ENCODE measurements around the gene NNT. TPM values are rescaled to one million over a fixed set of nuclear protein-coding genes. Genes with fewer than 3 reads are reported as not detected.
A peak's percentile ranks its signal among the peaks of the same experiment; 100 is the strongest.
"Not testable (repeated sequence)": the region's sequence is repeated elsewhere in the genome, so short reads cannot be mapped to it uniquely, and the experiment has no call there.

NNT gene
- total and polyA plus RNA-seq, 4 donors: 73.0 to 137 (median 88.6) TPM

- Histone ChIP-seq H3K27me3 (ENCODE audit: control insufficient read depth, insufficient read depth, low read length) (no peaks in the 10 kb centered on the region), H3K4me1 (ENCODE audit: control insufficient read depth, insufficient read depth, low read length) (no peaks in the 10 kb centered on the region), H3K4me3 (ENCODE audit: low read depth, low read length) (no peak overlapping the region), H3K9me3 (ENCODE audit: control insufficient read depth, insufficient read depth, low read length) (no peaks in the 10 kb centered on the region), H3K36me3 (ENCODE audit: control insufficient read depth, insufficient read depth, low read length) (no peaks in the 10 kb centered on the region), H3K27ac (ENCODE audit: low read depth, low read length) (no peak overlapping the region)
- no peak for DNase-seq (ENCODE audit: low read depth in 4 of 6, low spot score in 6 of 6)
- no CpG with 5 or more reads among the region's 5 CpGs for WGBS (ENCODE audit: insufficient coverage)
These were observed 38.6 kb upstream of the NNT start for GRCh38 chr5:43564289-43564850.

DNA sequence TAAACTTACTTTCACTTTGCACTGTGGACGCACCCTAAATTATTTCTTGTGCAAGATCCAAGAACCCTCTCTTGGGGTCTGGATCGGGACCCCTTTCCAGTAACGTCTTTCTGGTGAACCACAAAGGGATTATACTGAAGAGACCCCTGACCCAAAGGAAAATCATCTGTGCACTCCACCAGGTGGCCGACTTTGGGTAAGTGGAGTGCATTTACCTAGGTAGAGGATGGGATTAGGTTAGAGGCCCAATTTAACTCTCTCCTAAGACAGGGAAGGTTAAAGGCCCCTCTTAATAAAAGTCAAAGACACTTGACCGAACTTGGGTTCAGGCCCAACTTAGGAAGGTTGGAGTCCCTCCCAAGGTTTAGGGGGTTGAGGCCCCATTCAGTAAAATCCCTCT, 37.9 kb upstream of the NNT start:
- H3K27me3 ChIP-seq (ENCODE audit: control insufficient read depth, insufficient read depth, low read length): no peaks in the 10 kb centered on the region
- H3K4me3 ChIP-seq (ENCODE audit: low read depth, low read length): no peak overlapping the region
- no peaks in the 10 kb centered on the region for H3K9me3 ChIP-seq (ENCODE audit: control insufficient read depth, insufficient read depth, low read length)
- no peaks in the 10 kb centered on the region for H3K4me1 ChIP-seq (ENCODE audit: control insufficient read depth, insufficient read depth, low read length)
- no CpG with 5 or more reads among the region's 5 CpGs for WGBS (ENCODE audit: insufficient coverage)
- no peaks in the 10 kb centered on the region for H3K36me3 ChIP-seq (ENCODE audit: control insufficient read depth, insufficient read depth, low read length)
- H3K27ac ChIP-seq (ENCODE audit: low read depth, low read length): no peak overlapping the region
- no peak for DNase-seq (ENCODE audit: low read depth in 4 of 6, low spot score in 6 of 6)

GRCh38 chr5:43567967-43568366, 35.0 kb upstream of the NNT start:
- Histone ChIP-seq H3K27ac (ENCODE audit: low read depth, low read length) (no peak overlapping the region), H3K9me3 (ENCODE audit: control insufficient read depth, insufficient read depth, low read length) (no peaks in the 10 kb centered on the region), H3K36me3 (ENCODE audit: control insufficient read depth, insufficient read depth, low read length) (no peaks in the 10 kb centered on the region), H3K4me3 (ENCODE audit: low read depth, low read length) (no peak overlapping the region), H3K27me3 (ENCODE audit: control insufficient read depth, insufficient read depth, low read length) (no peaks in the 10 kb centered on the region), H3K4me1 (ENCODE audit: control insufficient read depth, insufficient read depth, low read length) (no peaks in the 10 kb centered on the region)
- peak in 1 of 6 donors; percentile 62 for DNase-seq (ENCODE audit: low read depth in 4 of 6, low spot score in 6 of 6)
- 68% methylated on average over 3 of the region's 3 CpGs for WGBS (ENCODE audit: insufficient coverage)

DNA sequence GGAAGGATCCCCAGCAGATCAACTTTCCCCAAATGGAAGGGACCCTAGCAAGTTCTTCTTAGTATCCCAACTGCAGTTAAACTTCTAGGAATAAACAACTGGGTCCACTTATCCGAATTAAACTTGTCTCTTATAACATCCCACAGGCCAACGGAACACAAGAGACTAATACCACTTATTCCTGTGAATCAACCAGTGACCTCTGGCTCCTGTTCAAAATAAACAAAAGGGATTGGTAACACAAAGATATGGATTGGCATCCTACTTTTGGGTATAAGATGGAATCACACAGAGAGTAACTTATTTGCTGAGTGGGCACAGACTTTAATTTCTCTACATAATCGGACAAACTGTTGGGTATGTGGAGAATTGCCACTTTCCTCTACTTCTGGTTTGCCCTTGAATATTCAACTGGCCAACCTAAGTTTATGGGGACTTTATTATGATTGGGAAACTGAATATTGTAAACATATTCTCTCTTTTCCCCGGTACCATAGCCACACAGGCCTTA, 33.7 kb upstream of the NNT start:
- Histone ChIP-seq H3K4me1 (ENCODE audit: control insufficient read depth, insufficient read depth, low read length) (no peaks in the 10 kb centered on the region), H3K27ac (ENCODE audit: low read depth, low read length) (no peak overlapping the region), H3K27me3 (ENCODE audit: control insufficient read depth, insufficient read depth, low read length) (no peaks in the 10 kb centered on the region), H3K4me3 (ENCODE audit: low read depth, low read length) (no peak overlapping the region), H3K9me3 (ENCODE audit: control insufficient read depth, insufficient read depth, low read length) (no peaks in the 10 kb centered on the region), H3K36me3 (ENCODE audit: control insufficient read depth, insufficient read depth, low read length) (no peaks in the 10 kb centered on the region)
- no peak for DNase-seq (ENCODE audit: low read depth in 4 of 6, low spot score in 6 of 6)
- no CpG with 5 or more reads among the region's 4 CpGs for WGBS (ENCODE audit: insufficient coverage)

DNA sequence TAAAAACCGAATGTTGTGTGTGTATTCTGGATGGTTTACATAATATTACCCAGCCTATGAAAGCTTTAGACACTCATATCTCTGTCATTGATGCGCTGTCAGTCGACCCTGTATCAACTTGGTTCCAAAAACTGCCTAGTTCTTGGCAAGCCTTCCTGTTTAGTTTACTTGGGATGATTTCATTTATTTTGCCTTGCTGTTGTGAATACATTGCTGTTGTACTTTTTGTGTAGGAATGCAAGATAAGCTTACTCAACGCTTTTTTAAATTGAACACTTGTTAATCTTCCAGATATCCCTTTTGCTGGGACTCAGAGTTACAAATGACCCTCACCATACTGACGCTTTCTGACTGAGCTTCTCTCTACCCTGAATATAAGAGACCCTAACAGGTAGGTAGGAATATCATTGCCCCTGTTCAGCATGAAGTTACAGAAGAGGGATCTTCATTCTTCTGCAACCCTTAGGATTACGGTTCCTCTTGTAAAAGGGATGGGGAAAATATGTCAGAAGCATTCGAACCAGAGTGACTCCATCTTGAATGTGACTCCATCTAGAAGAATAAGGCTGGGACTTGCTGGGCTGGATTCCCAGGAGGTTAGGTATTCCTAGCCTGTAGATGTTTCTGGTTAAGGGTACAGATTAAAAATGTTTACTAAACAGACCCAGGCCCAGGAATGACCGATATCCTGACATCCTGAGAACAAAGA, 32.4 kb upstream of the NNT start:
- no peak overlapping the region for H3K27ac ChIP-seq (ENCODE audit: low read depth, low read length)
- H3K36me3 ChIP-seq (ENCODE audit: control insufficient read depth, insufficient read depth, low read length): peaks cover 2% of the 10 kb centered on the region
- DNase-seq (ENCODE audit: low read depth in 4 of 6, low spot score in 6 of 6): no peak
- no peaks in the 10 kb centered on the region for H3K4me1 ChIP-seq (ENCODE audit: control insufficient read depth, insufficient read depth, low read length)
- no peaks in the 10 kb centered on the region for H3K9me3 ChIP-seq (ENCODE audit: control insufficient read depth, insufficient read depth, low read length)
- WGBS (ENCODE audit: insufficient coverage): 100% methylated on average over 2 of the region's 8 CpGs
- no peaks in the 10 kb centered on the region for H3K27me3 ChIP-seq (ENCODE audit: control insufficient read depth, insufficient read depth, low read length)
- H3K4me3 ChIP-seq (ENCODE audit: low read depth, low read length): no peak overlapping the region

GRCh38 chr5:43571237-43571636, 31.7 kb upstream of the NNT start:
- Histone ChIP-seq H3K27me3 (ENCODE audit: control insufficient read depth, insufficient read depth, low read length) (no peaks in the 10 kb centered on the region), H3K27ac (ENCODE audit: low read depth, low read length) (no peak overlapping the region), H3K4me1 (ENCODE audit: control insufficient read depth, insufficient read depth, low read length) (no peaks in the 10 kb centered on the region), H3K36me3 (ENCODE audit: control insufficient read depth, insufficient read depth, low read length) (peaks cover 3% of the 10 kb centered on the region), H3K9me3 (ENCODE audit: control insufficient read depth, insufficient read depth, low read length) (no peaks in the 10 kb centered on the region), H3K4me3 (ENCODE audit: low read depth, low read length) (no peak overlapping the region)
- WGBS (ENCODE audit: insufficient coverage): no CpG with 5 or more reads among the region's 5 CpGs
- no peak for DNase-seq (ENCODE audit: low read depth in 4 of 6, low spot score in 6 of 6)

DNA sequence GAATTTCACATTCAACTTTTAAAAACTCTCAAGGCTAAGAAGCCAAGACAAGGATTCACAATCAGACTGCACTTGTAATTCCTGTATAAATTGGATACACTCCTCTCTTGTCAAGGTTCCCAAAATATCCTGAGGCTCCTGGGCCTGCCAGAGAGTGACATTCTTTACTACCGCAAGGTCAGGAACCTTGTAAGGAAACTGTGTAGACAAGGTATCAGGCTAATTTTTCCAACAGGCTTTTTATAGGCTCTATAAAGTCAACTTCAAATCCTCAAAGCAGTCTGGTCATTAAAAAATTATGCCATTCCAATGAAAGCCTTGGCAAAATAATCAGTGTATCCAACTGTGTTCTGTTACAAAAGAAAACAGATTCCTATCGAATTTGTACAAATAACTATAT, 30.6 kb upstream of the NNT start:
- DNase-seq (ENCODE audit: low read depth in 4 of 6, low spot score in 6 of 6): peak in 1 of 6 donors; percentile 25
- no peaks in the 10 kb centered on the region for H3K27me3 ChIP-seq (ENCODE audit: control insufficient read depth, insufficient read depth, low read length)
- 80% methylated on average over 1 of the region's 2 CpGs for WGBS (ENCODE audit: insufficient coverage)
- no peak overlapping the region for H3K4me3 ChIP-seq (ENCODE audit: low read depth, low read length)
- no peaks in the 10 kb centered on the region for H3K9me3 ChIP-seq (ENCODE audit: control insufficient read depth, insufficient read depth, low read length)
- H3K4me1 ChIP-seq (ENCODE audit: control insufficient read depth, insufficient read depth, low read length): no peaks in the 10 kb centered on the region
- no peak overlapping the region for H3K27ac ChIP-seq (ENCODE audit: low read depth, low read length)
- H3K36me3 ChIP-seq (ENCODE audit: control insufficient read depth, insufficient read depth, low read length): peaks cover 3% of the 10 kb centered on the region

GRCh38 chr5:43573058-43573457, 29.9 kb upstream of the NNT start:
- DNase-seq (ENCODE audit: low read depth in 4 of 6, low spot score in 6 of 6): no peak
- Histone ChIP-seq H3K27me3 (ENCODE audit: control insufficient read depth, insufficient read depth, low read length) (no peaks in the 10 kb centered on the region), H3K36me3 (ENCODE audit: control insufficient read depth, insufficient read depth, low read length) (peaks cover 3% of the 10 kb centered on the region), H3K4me1 (ENCODE audit: control insufficient read depth, insufficient read depth, low read length) (no peaks in the 10 kb centered on the region), H3K9me3 (ENCODE audit: control insufficient read depth, insufficient read depth, low read length) (no peaks in the 10 kb centered on the region), H3K4me3 (ENCODE audit: low read depth, low read length) (no peak overlapping the region), H3K27ac (ENCODE audit: low read depth, low read length) (no peak overlapping the region)
- WGBS (ENCODE audit: insufficient coverage): no CpG with 5 or more reads among the region's 1 CpG

DNA sequence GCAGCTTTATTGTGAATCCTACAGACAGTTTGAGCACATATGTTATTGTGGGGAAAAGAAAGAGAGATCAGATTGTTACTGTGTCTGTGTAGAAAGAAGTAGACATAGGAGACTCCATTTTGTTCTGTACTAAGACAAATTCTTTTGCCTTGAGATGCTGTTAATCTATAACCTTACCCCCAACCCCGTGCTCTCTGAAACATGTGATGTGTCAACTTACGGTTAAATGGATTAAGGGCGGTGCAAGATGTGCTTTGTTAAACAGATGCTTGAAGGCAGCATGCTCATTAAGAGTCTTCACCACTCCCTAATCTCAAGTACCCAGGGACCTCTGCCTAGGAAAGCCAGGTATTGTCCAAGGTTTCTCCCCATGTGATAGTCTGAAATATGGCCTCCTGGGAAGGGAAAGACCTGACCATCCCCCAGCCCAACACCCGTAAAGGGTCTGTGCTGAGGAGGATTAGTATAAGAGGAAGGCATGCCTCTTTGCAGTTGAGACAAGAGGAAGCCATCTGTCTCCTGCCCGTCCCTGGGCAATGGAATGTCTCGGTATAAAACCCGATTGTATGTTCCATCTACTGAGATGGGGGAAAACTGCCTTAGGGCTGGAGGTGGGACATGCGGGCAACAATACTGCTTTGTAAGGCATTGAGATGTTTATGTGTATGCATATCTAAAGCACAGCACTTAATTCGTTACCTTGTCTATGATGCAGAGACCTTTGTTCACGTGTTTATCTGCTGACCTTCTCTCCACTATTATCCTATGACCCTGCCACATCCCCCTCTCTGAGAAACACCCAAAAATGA, 22.4 kb upstream of the NNT start:
- not testable (repeated sequence) for H3K27me3 ChIP-seq (ENCODE audit: control insufficient read depth, insufficient read depth, low read length); H3K36me3 ChIP-seq (ENCODE audit: control insufficient read depth, insufficient read depth, low read length); H3K27ac ChIP-seq (ENCODE audit: low read depth, low read length); H3K4me3 ChIP-seq (ENCODE audit: low read depth, low read length); H3K4me1 ChIP-seq (ENCODE audit: control insufficient read depth, insufficient read depth, low read length); H3K9me3 ChIP-seq (ENCODE audit: control insufficient read depth, insufficient read depth, low read length); DNase-seq (ENCODE audit: low read depth in 4 of 6, low spot score in 6 of 6)
- 88% methylated on average over 5 of the region's 10 CpGs for WGBS (ENCODE audit: insufficient coverage)

Data from spinal cord (tissue), 10 donors.